ENCODE data around the gene ETNPPL. TPM values are rescaled to one million over a fixed set of nuclear protein-coding genes. Genes with fewer than 3 reads are reported as not detected.

The ETNPPL gene
- polyA plus RNA-seq, 1 experiment: not detected

DNA sequence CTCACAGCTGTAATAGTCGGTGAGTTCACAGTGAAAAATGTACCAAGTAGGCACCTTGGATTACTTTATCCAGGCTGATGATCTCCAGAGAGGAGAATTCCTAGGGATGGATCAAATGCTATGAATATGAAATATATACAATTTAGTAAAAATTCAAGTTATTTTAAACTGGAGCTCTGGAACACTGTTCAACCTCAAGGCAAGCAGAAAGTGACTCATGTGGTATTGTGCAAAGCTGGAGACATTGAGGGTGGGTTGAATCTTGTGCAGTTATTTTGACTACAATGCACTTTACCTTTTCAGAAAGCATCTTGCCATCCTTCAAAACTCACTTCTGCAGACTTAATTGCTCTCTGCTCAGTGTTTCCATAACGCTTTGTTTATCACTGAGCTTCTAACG, 69.0 kb downstream of the ETNPPL start:
- ChIA-PET CTCF (interaction anchor here (1.1 to 1.9 kb wide), 2 partner anchors 621 to 712 kb away, joined by 3 to 7 read pairs; no protein-coding TSS in a partner anchor), POLR2A (no interaction called here)
- Histone ChIP-seq H3K27me3 (ENCODE audit: control insufficient read depth, insufficient read depth, low read length) (peaks cover 7% of the 10 kb centered on the region), H3K9me3 (ENCODE audit: control insufficient read depth, insufficient read depth, low read length) (no peaks in the 10 kb centered on the region), H3K27ac (ENCODE audit: low read depth, low read length) (no peak overlapping the region), H3K4me3 (ENCODE audit: low read depth, low read length) (no peak overlapping the region)
- DNase-seq (ENCODE audit: low read depth, low spot score): no peak
- TF ChIP-seq, protein P1, sequence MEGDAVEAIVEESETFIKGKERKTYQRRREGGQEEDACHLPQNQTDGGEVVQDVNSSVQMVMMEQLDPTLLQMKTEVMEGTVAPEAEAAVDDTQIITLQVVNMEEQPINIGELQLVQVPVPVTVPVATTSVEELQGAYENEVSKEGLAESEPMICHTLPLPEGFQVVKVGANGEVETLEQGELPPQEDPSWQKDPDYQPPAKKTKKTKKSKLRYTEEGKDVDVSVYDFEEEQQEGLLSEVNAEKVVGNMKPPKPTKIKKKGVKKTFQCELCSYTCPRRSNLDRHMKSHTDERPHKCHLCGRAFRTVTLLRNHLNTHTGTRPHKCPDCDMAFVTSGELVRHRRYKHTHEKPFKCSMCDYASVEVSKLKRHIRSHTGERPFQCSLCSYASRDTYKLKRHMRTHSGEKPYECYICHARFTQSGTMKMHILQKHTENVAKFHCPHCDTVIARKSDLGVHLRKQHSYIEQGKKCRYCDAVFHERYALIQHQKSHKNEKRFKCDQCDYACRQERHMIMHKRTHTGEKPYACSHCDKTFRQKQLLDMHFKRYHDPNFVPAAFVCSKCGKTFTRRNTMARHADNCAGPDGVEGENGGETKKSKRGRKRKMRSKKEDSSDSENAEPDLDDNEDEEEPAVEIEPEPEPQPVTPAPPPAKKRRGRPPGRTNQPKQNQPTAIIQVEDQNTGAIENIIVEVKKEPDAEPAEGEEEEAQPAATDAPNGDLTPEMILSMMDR (IDR thresholded peaks at IDR 0.05; ENCODE audit: low read depth, low read length): no peak

DNA sequence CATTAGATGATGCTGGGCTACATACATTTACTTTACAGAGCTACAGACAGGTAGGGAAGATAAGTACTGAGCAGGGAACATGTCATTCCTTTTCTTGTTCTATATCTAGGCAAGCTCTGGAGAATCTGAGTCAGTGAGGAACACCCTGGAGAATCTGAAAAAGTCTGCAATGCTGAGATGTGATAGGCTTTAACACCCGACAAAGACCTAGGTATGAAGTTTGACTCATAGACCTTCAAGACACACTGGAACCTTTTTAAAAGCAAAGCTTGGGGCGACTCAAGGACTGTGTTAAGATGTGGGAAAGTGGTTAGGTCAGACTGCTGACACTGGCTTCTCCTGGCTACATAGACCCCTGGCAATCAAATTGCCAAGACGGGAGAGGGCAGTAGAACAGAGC, 69.6 kb downstream of the ETNPPL start:
- Histone ChIP-seq H3K27ac (ENCODE audit: low read depth, low read length) (no peak overlapping the region), H3K27me3 (ENCODE audit: control insufficient read depth, insufficient read depth, low read length) (peaks cover 7% of the 10 kb centered on the region), H3K9me3 (ENCODE audit: control insufficient read depth, insufficient read depth, low read length) (no peaks in the 10 kb centered on the region), H3K4me3 (ENCODE audit: low read depth, low read length) (no peak overlapping the region)
- ChIA-PET POLR2A (no interaction called here), CTCF (interaction anchor here (1.9 kb wide), 1 partner anchor 712 kb away, joined by 7 read pairs; no protein-coding TSS in a partner anchor)
- DNase-seq (ENCODE audit: low read depth, low spot score): no peak
- TF ChIP-seq, protein P1 (IDR thresholded peaks at IDR 0.05; ENCODE audit: low read depth, low read length): no peak

Other genes starting within 250 kb of the ETNPPL start
- 2,621 and 2,960 TPM in 2 replicates for gene RPL34, start 142.5 kb downstream of the ETNPPL start, polyA plus RNA-seq (2011; rRNA removed)
- gene OSTC, start 112.5 kb downstream of the ETNPPL start, polyA plus RNA-seq (2011; rRNA removed): 238 and 320 TPM in 2 replicates